ENCODE results near the gene MYH16. TPM values are rescaled to one million over a fixed set of nuclear protein-coding genes. Genes with fewer than 3 reads are reported as not detected.

The MYH16 gene
- total RNA-seq, 4 donors from 2014 or later: not detected

- Histone ChIP-seq H3K27me3 (no peaks in the 10 kb centered on the region), H3K4me1 (no peaks in the 10 kb centered on the region), H3K27ac (no peak overlapping the region), H3K9me3 (no peaks in the 10 kb centered on the region), H3K36me3 (no peaks in the 10 kb centered on the region), H3K4me3 (replicated peaks in 1 of 3) (no peak overlapping the region)
- WGBS, 2 donors: 88 to 91% methylated on average over 10 of the region's 10 CpGs
- intact Hi-C loops (cut with DNase I): no loop called here
- no peak for TF ChIP-seq POLR2A (IDR thresholded peaks at IDR 0.05)
- TF ChIP-seq, protein P1, sequence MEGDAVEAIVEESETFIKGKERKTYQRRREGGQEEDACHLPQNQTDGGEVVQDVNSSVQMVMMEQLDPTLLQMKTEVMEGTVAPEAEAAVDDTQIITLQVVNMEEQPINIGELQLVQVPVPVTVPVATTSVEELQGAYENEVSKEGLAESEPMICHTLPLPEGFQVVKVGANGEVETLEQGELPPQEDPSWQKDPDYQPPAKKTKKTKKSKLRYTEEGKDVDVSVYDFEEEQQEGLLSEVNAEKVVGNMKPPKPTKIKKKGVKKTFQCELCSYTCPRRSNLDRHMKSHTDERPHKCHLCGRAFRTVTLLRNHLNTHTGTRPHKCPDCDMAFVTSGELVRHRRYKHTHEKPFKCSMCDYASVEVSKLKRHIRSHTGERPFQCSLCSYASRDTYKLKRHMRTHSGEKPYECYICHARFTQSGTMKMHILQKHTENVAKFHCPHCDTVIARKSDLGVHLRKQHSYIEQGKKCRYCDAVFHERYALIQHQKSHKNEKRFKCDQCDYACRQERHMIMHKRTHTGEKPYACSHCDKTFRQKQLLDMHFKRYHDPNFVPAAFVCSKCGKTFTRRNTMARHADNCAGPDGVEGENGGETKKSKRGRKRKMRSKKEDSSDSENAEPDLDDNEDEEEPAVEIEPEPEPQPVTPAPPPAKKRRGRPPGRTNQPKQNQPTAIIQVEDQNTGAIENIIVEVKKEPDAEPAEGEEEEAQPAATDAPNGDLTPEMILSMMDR (IDR thresholded peaks at IDR 0.05): no peak
- no peak for DNase-seq
Measured at GRCh38 chr7:99290980-99291607, 18.5 kb downstream of the MYH16 start.

DNA sequence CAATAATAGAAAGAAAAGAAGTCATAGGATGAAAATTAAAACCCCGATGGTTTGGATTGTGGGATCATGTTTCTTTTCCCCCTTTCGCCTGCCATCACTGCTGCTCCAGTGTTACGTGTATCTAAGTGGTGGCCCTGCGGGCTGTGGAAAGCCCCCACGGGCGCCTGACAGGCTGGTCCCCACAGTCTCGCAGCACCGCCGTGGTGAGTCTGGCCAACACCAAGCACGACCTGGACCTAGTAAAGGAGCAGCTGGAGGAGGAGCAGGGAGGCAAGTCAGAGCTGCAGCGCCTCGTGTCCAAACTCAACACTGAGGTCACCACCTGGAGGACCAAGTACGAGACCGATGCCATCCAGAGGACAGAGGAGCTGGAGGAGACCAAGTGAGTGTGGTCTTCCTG lies 19.5 kb downstream of the MYH16 start:
- Histone ChIP-seq H3K4me3 (replicated peaks in 1 of 3) (no peak overlapping the region), H3K36me3 (no peaks in the 10 kb centered on the region), H3K9me3 (no peaks in the 10 kb centered on the region), H3K27ac (no peak overlapping the region), H3K4me1 (no peaks in the 10 kb centered on the region), H3K27me3 (no peaks in the 10 kb centered on the region)
- WGBS, 2 donors: 88 to 89% methylated on average over 13 to 14 of the region's 14 CpGs
- intact Hi-C loops (cut with DNase I): no loop called here
- DNase-seq: no peak
- no peak for TF ChIP-seq POLR2A (IDR thresholded peaks at IDR 0.05)
- TF ChIP-seq, protein P1 (IDR thresholded peaks at IDR 0.05): no peak

GRCh38 chr7:99293167-99293566 lies 20.5 kb downstream of the MYH16 start:
- H3K4me1 ChIP-seq: no peaks in the 10 kb centered on the region
- H3K27me3 ChIP-seq: no peaks in the 10 kb centered on the region
- no peak overlapping the region for H3K27ac ChIP-seq
- H3K9me3 ChIP-seq: no peaks in the 10 kb centered on the region
- H3K36me3 ChIP-seq: no peaks in the 10 kb centered on the region
- 94 to 96% methylated on average over 1 of the region's 1 CpG for WGBS, 2 donors
- no peak overlapping the region for H3K4me3 ChIP-seq (replicated peaks in 1 of 3)
- intact Hi-C loops (cut with DNase I): no loop called here
- no peak for TF ChIP-seq POLR2A (IDR thresholded peaks at IDR 0.05)
- TF ChIP-seq, protein P1 (IDR thresholded peaks at IDR 0.05): no peak
- DNase-seq: no peak

- Histone ChIP-seq H3K36me3 (no peaks in the 10 kb centered on the region), H3K27ac (no peak overlapping the region), H3K9me3 (no peaks in the 10 kb centered on the region), H3K4me1 (no peaks in the 10 kb centered on the region), H3K27me3 (no peaks in the 10 kb centered on the region), H3K4me3 (replicated peaks in 1 of 3) (no peak overlapping the region)
- DNase-seq: no peak
- intact Hi-C loops (cut with DNase I): no loop called here
- 70 to 72% methylated on average over 4 of the region's 4 CpGs for WGBS, 2 donors
- no peak for TF ChIP-seq POLR2A (IDR thresholded peaks at IDR 0.05)
- TF ChIP-seq, protein P1 (IDR thresholded peaks at IDR 0.05): no peak
Measured at GRCh38 chr7:99293650-99294049, 21.0 kb downstream of the MYH16 start.

- Histone ChIP-seq H3K4me3 (replicated peaks in 1 of 3) (no peak overlapping the region), H3K27me3 (no peaks in the 10 kb centered on the region), H3K4me1 (no peaks in the 10 kb centered on the region), H3K27ac (no peak overlapping the region), H3K36me3 (no peaks in the 10 kb centered on the region), H3K9me3 (no peaks in the 10 kb centered on the region)
- 80 to 82% methylated on average over 5 of the region's 5 CpGs for WGBS, 2 donors
- no peak for TF ChIP-seq POLR2A (IDR thresholded peaks at IDR 0.05)
- TF ChIP-seq, protein P1 (IDR thresholded peaks at IDR 0.05): no peak
- DNase-seq: no peak
- intact Hi-C loops (cut with DNase I): no loop called here
Measured at GRCh38 chr7:99296471-99296870, 23.8 kb downstream of the MYH16 start.
